Stimulated activated CD8-positive, alpha-beta memory T cell treated with anti-CD3 and anti-CD28 coated beads, Interleukin-7, amount 100 ng/mL, for 4 hours (primary cell): ENCODE results near the gene MED12L.

Source experiments
- DNase-seq, 2 donors: peaks; one replicate each; pipeline ENCODE4 v3.0.0-alpha.2; 2020; ENCODE audit warnings: low read depth in 2 of 2

The MED12L gene

DNA sequence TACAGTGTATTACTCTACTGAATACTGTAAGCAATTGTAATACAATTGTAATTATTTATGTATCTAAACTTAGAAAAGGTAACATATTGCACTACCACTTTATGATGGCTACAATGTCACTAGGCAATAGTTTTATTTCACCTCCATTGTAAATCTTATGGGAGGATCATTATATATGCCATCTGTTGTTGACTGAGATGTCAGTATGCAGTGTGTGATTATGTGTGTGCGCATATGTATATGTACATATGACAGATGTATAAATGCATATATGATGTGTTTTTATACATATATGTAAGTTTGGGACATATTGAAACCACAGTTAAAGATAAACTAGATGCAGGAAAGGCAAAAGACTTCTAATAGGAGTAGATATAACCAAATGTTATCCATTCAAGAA lies 366.9 kb downstream of the MED12L start:
- no peak for DNase-seq

DNA sequence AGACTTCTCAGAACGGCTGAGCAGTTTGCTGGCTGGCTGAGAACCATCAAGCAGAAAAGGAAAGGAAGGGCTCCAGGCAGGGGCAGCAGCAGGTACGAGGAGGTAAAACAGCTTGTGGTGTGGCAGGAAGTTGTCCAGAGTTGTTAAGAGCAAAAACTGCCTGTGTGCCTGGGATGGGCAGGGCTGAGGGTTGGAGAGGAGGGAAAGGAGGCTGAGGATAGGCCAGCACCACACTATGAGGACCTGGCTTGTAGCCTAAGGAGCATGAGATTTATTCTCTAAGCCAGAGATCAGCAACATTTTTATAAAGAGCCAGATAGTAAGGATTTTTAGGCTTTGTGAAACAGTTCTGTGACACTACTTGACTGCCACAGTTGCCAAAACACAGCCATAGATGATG lies 367.4 kb downstream of the MED12L start:
- DNase-seq = no peak

DNA sequence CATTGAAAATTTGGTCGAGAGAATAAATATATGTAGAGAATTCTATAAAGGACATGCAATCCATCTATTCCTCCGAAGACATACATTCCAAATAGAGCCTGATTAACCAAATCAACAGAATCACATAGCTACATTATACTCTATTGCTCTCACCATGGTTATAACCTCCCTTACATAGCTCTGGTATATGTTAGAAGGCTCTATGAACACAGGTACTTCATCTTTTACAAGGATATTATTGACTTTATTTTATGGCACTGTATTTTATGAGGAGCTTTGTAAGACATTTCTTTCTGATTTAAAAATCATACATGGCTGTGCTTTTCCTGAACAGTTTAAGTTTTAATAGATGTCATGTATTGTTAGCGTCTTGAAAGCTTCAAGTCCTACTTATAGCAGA lies 370.6 kb downstream of the MED12L start:
- DNase-seq = no peak

DNA sequence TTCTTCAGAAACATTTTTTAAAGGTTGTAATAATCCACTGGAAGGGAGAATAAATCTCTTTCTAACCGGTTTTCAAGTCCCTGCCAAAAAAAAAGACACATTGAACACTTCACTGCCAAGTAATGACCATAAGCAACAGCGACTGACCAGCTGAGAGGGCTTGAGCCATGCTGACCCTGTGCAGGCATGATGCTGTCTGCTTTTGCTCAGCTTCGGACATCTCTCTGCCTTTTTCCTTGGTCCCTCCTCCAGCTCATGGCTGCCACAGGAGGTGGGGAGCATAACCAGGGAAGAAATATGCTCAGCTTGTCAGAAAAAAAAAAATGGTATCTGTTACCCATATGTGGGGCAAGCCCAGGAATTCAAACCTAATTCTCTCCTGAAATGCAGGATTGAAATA lies 373.9 kb downstream of the MED12L start:
- no peak for DNase-seq

DNA sequence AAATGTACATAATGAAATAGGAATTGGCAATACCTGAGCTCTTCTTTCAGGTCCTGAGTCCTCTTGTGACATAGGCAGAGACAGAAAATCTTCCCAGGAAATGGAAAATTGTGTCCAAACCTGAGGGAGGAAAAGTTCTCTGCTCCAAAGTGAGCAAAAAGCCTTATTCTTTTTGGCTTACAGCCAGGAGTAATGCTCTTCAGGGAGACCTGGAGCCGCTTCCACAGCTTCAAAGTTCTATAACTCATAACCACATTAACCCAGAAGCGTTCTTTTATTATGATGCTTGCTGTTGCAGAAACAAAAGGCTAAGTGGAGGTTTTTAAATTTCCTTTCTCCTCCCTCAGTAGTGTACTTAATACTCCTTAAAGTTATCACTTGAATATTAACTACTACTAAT lies 374.8 kb downstream of the MED12L start:
- DNase-seq = no peak

DNA sequence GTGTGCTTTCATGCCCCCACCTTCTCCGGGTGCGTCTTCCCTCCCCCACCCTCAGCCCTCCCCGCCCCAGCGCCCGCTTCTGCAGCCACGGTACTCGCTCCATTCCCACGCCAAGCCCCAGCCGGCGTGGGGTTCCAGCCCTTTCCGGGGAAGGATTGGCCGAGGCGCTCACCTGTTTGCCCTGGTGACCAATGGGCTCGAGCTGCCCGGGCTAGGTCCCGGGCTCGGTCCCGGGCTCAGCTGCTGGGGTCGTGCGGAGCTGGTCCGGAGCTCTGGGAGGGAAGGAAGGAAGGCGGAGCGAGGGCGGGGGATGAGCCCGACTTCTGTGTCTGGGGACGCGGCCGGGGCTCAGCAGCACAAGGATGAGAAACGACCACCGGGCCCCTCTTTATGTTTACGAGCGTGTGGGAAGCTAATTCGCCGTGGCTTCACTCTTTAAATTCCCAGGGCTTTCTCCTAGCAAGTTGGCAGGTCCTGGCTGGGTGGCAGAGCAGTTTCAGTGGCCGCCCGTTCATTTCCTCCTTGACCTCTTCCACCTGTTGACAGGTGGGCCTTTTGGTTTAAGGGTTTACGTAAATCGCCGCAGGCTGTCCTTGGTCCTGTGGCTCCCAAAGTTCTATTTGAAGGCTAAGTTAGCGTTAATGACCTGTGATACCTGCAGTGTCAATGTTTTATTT lies 375.4 kb downstream of the MED12L start, which contains the start of gene IGSF10:
IGSF10 (minus strand) TSS at position 288 of the 677 bp plus-strand sequence. CDS start 2,352 bp downstream, outside the sequence.
- DNase-seq = no peak

DNA sequence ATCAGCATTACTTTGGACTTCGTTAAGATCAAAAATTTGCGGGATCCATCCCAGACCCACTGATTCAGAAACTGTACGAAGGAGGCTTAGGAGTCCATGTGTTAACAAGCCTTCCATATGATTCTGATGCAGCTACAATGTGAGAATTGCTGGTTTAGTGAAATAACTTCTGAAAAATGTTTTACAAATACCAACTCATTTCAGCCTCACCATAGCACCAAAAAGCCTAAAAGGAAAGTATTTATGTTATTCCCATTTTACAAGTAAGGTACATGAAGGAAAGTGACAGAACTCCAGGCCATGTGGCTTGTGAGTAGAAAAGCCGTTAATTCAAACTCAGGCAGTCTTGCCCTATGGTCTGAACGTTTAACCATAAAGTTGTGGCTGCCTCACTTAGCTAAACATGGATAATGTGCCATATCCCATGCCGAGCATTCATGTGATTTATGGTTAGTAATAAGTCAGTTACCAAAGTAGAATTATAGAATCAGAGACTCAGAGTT lies 376.9 kb downstream of the MED12L start:
- no peak for DNase-seq

DNA sequence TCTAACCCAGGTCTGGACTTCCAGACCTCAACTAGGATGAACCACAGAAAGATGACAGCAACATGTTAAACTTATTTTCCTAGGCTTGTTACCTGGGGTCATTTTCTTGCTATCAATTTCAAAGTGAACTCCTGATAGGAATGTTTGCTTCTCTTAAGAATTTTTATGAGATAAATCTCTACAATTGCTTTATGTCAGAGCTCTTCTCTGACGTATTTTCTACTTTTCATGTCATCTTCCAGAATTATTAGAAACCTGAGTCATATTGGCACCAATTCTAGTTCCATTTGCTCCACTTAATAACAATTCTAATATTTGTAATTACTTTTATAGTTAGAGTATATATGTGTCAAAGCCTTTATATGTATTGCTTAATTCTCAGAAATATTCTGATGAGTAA lies 377.5 kb downstream of the MED12L start:
- no peak for DNase-seq

DNA sequence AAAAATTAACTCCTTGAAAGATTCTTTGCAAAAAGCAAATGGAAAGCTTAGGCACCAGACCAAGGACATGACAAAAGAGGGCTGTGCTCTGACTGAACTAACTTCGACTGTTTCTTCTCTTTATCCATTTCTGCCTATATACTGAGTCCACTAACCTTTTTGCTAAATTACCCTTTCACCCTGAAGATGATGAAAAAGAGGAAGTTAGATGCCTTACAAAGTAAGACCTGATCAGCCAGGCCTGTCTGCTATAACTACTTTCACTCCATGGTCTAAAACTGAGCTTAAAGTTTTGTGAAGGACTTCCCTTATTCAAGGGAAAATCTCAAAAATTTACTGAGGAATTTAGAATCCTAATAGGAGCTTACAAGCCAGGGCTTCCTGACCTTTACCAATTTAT lies 381.6 kb downstream of the MED12L start:
- DNase-seq = no peak

DNA sequence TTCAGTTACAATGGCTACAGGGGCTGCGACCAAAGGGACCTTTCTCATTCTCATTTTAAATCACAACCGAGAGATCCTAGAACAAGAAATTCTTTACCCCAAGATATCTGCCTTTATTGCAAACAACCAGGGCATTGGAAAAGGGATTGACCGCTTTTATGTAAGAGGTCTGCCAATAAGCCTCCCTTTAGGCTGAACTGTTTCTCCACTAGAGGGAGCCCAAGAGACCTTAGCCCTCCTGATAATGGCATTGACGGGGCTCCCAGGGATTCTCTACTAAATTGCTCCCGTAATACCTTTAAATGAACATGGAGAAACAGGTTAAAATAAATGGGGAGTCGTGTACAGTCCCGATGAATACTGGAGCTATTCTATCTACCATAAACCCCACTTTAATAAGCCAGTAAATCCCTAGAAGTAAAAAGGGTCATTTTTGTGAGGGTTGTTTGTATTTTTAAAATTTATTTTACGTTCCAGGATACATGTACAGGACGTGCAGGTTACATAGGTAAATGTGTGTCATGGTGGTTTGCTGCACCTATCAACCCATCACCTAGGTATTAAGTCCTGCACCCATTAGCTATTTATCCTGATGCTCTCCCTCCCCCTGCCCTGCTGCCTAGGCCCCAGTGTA lies 382.9 kb downstream of the MED12L start:
- peak in 1 of 2 donors; percentile 0 for DNase-seq

DNA sequence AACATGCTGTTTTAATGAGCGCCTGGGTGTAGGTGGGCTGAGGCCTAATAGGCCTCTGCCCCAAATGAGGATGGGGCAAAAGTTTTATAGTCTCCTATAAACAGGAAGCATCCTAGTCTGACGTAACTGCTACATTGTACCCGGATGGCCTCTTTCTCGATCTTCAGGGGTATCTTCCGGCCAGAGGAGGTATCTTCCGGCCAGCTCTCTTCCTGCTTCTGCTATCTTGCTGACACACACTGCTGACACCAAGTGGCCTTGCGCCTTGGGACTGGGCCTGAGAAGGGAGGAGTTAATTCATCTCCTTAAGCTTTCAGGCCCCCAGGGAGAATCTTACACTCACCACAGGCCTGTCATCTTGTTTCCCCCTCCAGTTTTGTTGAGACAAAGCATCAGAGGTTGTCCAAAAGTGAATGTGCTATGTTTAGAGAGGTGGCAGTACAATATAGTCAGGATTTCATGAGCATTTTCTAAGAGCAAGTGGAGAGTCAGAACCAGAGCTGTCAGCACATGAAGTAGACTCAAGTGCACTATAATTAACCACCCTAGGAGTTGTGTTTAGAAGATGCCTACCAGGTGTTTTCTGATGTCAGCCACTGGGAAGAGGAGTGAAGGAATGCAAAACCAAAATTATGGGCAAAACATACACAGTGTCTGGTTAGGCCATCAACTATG lies 391.0 kb downstream of the MED12L start:
- DNase-seq = no peak

DNA sequence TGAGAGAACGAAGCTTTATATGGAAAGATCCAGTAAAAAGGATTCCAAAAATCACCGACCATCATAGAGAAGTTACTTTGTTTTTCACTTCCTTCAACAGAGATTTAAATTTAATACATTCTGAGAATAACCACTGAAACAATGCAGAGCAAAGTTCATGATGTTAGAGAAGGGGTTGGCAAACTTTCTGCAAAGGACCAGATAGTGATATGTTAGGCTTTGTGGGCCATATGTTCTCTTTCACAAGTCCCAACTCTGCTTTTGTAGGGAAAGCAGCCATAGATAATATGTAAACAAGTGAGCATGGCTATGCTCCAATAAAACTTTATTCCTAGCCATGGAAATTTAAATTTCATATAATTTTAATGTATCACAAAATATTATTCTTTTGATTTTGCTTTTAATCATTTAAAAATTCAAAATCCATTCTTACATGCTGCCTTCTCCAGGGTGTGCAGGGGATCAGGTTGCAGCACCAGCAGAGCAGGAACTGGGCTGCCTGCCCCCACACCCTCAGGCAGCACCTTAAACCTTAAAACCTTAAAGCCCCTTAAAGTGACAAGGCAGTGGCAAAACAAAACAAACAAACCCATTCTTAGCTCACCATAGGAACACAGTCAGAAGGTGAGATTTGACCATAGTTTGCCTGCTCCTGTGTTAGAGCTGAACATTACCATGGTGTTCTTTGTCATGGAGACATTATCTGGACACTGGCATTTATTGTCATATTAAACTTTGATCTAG lies 392.3 kb downstream of the MED12L start:
- no peak for DNase-seq

DNA sequence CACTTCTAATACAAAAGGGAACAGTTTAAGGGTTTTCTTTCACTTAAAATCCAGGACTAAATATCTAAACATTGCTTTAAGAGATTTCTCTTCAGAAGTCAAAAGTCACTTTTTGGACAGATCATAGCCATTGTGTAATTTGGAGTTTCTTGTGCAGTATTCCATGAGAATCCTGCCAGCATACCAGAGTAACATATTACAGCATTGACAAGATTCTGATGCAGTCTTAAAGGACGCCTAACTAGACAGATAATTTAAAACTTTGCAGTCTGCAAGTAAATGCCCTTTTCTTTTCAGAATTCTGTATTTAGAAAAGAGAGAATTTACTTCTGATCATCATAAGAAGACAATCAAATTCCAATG lies 392.9 kb downstream of the MED12L start:
- no peak for DNase-seq

DNA sequence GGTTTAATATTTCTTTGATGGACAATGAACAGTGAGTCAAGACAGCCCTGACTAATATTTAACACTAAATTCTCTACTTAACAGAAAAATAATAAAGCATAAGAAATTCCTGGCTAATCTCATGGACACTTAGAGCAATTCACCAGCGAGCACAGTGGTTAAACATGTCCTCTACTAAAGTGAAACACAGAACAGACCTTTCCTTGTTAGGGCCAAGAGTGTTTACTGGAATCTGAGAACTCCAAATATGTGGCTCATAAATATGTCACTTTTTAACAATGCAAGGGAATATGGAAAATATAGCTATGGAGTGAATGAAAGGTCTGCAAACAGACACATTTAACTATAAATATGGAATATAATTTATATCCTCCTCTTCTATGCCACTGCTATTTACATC lies 394.0 kb downstream of the MED12L start:
- DNase-seq = no peak

DNA sequence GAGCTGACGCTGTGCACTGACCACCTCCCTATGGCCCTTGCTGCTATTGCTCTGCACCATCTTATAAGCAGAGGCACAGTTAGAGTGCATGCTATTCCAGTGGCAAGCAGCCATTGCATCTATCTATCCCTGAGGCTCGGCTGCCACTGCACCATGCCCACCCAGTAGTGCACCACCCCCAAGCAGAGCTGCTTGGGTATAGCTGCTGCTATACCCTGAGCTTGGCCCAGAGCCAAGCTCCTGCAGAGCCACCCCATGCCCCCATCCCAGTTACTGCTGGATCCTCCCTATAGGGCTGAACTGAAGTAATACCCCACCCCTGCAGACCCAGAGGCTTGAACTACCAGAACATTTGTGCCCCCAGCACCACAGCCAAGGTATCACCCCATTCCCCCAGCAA lies 395.0 kb downstream of the MED12L start:
- DNase-seq = no peak

DNA sequence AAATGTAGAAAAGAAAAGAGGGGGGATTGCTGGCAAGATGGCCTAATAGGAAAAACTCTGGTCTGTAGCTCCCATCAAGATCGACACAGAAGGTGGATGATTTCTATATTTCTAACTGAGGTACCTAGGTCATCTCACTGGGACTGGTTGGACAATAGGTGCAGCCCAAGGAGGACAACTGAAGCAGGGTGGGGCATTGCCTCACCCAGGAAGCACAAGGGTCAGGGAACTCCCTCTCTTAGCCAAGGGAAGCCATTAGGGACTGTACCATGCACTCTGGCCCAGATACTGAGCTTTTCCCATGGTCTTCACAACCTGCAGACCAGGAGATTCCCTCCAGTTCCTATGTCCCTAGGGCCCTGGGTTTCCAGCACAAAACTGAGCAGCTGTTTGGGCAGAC lies 398.0 kb downstream of the MED12L start:
- no peak for DNase-seq

DNA sequence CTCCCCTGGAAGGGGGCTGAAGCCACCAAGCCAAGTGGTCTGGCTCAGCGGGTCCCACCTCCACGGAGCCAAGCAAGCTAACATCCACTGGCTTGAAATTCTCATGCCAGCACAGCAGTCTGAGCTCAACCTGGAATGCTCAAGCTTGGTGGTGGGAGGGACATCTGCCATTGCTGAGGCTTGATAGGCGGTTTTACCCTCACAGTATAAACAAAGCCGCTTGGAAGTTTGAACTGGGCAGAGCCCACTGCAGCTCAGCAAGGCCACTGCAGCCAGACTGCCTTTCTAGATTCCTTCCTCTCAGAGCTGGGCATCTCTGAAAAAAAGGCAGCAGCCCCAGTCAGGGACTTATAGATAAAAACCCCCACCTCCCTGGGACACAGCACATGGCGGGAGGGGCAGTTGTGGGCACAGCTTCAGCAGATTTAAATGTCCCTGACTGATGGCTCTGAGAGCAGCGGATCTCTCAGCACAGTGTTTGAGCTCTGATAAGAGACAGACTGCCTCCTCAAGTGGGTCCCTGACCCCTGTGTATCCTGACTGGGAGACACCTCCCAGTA lies 398.6 kb downstream of the MED12L start:
- DNase-seq = no peak
